Cerebellar nuclear complex (tissue), 1 donor: ENCODE results near the gene NCAN.
"Not testable (repeated sequence)": the region's sequence is repeated elsewhere in the genome, so short reads cannot be mapped to it uniquely, and the experiment has no call there.

ENCODE experiments used
- DNase-seq, 2 experiments: peaks; one replicate each; lab custom pipeline; 2025; lab: John Stamatoyannopoulos, UW

NCAN gene

GRCh38 chr19:19224150-19224851, 12.5 kb downstream of the NCAN start:
- DNase-seq: no peak

DNA sequence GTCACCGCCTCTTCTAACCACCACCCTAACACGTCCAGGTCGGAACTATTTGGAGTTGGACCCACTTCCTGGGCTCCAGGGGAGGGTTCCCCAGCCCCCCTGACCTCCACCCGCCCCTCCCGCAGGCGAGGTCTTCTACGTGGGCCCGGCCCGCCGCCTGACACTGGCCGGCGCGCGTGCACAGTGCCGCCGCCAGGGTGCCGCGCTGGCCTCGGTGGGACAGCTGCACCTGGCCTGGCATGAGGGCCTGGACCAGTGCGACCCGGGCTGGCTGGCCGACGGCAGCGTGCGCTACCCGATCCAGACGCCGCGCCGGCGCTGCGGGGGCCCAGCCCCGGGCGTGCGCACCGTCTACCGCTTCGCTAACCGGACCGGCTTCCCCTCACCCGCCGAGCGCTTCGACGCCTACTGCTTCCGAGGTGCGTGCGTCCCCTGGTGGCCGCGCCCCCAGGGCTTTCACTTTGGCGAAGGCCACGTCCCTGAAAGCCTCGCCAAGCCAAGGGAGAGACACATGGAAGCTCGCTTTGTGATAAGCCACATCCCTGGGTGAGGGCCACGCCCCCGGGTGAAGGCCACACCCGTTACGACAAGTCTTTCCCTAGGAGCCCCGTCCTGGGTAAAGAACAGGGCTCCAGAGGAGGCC, 13.2 kb downstream of the NCAN start:
- no peak for DNase-seq

GRCh38 chr19:19226204-19226603, 14.4 kb downstream of the NCAN start:
- no peak for DNase-seq

- DNase-seq: no peak
Measured at GRCh38 chr19:19226663-19227062, 14.9 kb downstream of the NCAN start.

DNA sequence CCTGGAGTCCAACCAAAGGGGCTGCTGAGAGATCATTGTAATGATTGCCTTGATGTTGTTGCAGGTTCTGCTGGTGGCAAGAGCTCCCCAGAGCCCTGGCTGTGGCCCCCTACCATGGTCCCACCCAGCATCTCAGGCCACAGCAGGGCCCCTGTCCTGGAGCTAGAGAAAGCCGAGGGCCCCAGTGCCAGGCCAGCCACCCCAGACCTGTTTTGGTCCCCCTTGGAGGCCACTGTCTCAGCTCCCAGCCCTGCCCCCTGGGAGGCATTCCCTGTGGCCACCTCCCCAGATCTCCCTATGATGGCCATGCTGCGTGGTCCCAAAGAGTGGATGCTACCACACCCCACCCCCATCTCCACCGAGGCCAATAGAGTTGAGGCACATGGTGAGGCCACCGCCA, 15.5 kb downstream of the NCAN start:
- DNase-seq: no peak

GRCh38 chr19:19229701-19230100, 17.9 kb downstream of the NCAN start:
- no peak for DNase-seq

DNA sequence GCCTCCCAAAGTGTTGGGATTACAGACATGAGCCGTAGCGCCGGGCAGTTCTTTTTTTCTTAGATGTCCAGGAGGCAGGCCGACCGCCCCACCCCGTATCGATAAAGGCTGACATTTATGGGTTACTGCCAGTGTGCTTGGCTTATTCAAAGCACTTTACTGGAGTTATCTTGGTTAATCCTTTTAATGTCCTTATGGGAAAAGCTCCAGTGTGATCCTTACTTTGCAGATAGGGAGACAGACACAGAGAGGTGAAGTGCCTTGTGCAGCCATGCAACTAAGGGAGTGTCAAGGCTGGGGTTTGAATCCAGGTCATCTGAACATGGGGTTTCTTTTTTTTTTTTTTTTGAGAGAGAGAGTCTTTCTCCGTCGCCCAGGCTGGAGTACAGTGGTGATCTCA, 19.2 kb downstream of the NCAN start:
- DNase-seq: no peak

GRCh38 chr19:19232261-19232721, 20.5 kb downstream of the NCAN start:
- no peak for DNase-seq

- no peak for DNase-seq
Measured at GRCh38 chr19:19234220-19234816, 22.6 kb downstream of the NCAN start.

DNA sequence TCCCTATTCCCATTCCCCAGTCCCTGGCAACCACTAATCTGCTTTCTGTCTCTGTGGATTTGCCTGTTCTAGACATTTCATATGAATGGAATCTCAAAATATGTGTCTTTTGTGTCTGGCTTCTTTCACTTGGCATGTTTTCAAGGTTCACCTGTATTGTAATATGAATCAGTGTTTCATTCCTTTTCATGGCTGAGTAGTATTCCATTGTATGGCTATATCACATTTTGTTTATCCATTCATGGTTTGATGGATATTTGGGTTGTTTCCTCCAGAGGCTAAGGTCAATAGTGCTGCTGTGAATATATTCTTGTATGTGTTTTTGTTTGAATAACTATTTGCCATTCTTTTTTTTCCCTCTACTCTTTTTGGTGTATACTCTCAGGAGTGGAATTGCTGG, 24.4 kb downstream of the NCAN start:
- no peak for DNase-seq

GRCh38 chr19:19238126-19238894, 26.6 kb downstream of the NCAN start:
- no peak for DNase-seq

GRCh38 chr19:19239675-19240074, 27.9 kb downstream of the NCAN start:
- DNase-seq: no peak

DNA sequence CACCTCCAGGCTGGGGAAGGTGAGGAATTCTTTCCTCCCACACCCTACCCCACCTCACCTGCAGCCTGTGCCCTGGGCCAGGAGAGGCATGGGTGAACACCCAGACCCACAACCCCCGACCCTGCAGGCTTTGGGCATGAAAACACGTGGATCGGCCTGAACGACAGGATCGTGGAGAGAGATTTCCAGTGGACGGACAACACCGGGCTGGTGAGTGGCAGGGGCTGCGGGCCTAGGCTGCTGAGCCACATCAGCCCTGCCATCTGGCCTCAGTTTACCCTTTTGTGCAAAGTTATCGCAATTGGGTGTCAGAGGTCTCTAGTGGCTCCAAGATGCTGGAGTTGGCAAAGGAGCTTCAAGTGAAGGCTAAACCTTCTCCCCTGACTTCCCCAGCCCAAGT, 28.7 kb downstream of the NCAN start:
- no peak for DNase-seq

GRCh38 chr19:19250196-19250801, 38.5 kb downstream of the NCAN start:
- DNase-seq: no peak

DNA sequence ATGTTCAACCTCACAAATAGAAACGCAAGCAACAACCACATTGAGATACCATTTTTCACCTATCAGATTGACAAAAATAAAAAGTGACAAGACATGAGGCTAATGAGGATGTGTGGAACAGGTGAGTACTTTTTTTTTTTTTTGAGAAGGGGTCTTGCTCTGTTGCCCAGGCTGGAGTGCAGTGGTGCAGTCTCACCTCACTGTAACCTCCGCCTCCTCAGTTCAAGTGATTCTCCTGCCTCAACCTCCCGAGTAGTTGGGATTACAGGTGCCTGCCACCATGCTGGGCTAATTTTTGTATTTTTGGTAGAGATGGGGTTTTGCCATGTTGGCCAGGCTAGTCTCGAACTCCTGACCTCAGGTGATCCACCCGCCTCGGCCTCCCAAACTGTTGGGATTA, 41.7 kb downstream of the NCAN start:
- DNase-seq: not testable (repeated sequence)

DNA sequence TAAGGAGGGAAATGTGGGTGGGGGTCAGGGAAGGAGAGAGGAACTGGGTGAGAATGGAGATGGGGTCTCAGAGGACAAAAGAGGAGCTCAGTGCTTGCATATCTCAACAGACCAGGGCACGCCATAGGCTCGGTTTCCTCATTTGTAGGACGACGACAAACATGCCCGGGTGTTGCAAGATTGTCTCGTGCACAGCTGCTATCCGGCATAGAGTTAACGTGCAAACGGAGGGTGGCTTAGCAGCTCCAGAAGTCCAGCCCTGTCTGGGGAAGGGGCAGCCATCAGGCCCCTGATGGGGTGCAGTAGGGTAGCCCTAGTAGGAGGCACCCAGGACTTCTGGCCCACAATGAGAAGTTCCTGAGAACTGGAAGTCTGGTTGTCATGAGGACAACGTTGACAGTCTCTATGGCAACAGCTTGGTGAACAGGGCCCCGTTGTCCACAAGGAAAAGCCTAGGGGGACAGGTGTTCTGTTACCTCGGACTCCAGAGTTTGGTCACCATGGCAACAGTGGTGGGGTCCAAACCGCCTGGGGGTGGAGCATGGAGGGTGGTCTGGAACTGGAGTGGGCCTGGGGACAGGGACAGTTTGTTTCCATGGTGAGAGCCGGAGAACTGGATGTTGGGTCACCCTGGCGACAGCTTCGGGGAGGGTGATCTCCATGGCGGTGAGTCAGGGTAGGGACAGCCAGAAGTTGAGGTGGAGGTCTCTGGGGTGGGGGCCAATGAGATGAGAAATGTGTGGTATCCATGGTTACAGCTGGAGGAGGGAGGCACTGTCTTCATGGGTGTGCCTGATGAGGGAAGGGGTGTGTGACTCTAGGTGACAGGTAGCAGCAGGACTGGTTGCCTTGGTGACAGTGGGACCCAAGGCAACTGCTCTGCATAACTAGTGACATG, 44.6 kb downstream of the NCAN start:
- DNase-seq: no peak

GRCh38 chr19:19257137-19257536, 45.4 kb downstream of the NCAN start:
- no peak for DNase-seq

DNA sequence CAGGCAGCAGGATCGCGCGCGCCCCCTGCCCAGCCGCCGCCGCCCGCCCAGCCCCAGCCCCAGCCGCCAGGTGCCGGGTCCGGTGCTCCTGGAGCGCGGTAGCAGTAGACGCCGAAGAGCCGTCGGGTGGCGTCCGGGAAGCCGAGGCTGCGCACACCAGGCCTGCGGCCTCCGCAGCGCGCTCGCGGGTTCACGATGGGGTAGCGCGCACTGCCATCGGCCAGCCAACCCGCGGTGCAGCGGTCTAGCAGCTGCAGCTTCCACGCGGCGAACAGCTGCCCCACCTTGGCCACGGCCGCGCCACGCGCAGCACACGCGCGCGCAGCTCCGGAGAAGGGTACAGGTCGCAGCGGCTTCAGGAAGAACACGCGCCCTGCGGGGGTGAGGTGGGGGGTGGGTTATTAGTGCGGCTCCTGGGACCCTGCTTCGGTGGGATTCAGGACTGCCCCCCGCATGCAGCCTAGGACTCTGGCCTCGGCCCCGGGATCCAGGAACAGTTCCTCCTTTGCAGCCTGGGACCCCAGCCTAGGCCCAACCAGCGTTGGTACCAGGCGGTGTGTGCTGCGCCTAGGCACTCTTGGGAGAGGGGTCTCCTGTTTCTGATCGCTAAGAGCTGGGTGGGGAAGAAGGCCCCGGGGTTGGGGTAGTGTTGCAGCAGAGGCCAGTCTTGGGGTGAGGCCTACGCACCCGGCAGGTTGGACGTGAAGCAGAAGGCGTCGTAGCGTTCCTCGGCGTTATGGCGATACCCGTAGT, 46.3 kb downstream of the NCAN start:
- no peak for DNase-seq

- no peak for DNase-seq
Measured at GRCh38 chr19:19258589-19259338, 47.0 kb downstream of the NCAN start.

- DNase-seq: no peak
Measured at GRCh38 chr19:19259741-19260140, 48.0 kb downstream of the NCAN start.
